NCI-H2227 (cell line): ENCODE measurements around the gene RIBC2.
"Not testable (repeated sequence)": the region's sequence is repeated elsewhere in the genome, so short reads cannot be mapped to it uniquely, and the experiment has no call there.

ENCODE experiments used
- DNase-seq: peaks from one replicate; lab custom pipeline; 2025; ENCODE audit not compliant: unreplicated experiment; lab: John Stamatoyannopoulos, UW

RIBC2 gene, protein sequence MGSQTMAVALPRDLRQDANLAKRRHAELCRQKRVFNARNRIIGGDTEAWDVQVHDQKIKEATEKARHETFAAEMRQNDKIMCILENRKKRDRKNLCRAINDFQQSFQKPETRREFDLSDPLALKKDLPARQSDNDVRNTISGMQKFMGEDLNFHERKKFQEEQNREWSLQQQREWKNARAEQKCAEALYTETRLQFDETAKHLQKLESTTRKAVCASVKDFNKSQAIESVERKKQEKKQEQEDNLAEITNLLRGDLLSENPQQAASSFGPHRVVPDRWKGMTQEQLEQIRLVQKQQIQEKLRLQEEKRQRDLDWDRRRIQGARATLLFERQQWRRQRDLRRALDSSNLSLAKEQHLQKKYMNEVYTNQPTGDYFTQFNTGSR

DNA sequence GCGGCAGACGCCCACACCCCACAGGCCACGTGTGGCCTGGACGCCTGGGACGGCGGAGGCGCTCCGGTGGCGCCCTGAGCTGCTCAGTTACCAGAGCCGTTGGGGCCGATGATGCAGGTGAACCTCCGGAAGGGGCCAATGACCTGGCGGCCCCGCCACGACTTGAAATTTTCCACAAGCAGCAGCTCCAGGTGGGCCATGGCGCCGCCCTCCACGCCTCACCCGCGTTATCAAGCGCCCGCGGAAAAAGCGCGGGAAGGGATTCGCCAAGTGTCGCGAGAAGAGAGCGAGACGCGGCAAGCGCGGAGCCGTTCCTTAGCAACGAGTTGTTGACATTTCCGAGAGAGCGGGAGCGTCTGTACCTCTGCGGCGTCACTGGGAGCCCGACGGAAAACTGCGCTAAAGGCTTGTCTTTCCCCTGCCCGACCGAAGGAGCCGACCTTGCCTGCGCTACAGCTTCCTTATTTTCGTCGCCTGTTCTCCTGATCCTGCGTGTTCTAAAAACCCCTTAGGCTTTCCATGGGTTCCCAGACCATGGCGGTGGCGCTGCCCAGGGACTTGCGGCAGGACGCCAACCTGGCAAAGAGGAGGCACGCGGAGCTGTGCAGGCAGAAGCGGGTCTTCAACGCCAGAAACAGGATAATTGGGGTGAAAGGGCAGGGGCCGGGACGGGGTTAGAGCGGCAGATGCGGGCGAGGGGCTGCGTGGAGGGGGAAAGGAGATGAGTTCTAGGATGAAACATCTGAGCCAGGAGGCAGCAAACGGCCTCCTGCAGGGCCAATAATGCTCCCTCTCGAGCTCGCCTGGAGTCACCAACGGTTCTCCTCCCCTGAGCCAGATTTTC is at the start of gene RIBC2, which contains the start of gene SMC1B:
RIBC2 (plus strand) TSS at position 326 of the 844 bp plus-strand sequence; CDS start at position 520, 194 bp downstream.
SMC1B (minus strand) TSS at position 232 of the 844 bp plus-strand sequence; CDS start at position 200, 32 bp downstream.
- DNase-seq = peak; percentile 97

DNA sequence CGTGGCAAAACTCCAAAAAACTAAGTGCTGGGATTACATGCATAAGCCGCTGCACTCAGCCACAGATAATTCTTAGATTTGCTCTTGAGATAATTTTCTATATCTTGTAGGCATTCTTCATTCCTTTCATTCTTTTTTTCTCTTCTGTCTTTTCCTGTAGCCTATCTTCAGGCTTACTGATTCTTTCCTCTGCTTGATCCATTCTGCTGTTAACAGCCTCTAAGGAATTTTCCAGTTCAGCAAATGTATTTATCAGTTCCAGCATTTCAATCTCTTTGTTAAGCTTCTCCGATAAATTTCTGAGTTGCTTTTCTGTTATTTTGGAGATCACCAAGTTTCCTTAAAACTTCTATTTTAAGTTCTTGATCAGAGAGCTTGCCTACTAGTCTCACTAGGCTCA is 46.8 kb upstream of the RIBC2 start:
- peak; percentile 1 for DNase-seq

DNA sequence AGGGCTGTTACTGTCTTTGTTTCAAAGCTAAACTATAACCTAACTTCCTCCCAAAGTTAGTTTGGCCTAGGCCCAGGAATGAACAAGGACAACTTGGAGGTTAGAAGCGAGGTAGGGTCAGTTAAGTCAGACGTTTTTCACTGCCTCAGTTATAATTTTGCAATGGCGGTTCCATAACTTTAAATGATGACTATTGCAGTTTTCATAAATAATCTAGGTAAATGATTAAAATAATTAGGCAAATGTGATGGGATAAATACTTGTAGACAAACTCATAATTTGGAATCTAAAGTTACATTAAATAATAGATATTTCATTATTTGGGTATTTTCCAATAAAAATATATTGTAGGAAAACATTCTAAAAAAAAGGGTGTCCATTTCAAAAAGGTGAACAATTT is 39.9 kb upstream of the RIBC2 start:
- not testable (repeated sequence) for DNase-seq

DNA sequence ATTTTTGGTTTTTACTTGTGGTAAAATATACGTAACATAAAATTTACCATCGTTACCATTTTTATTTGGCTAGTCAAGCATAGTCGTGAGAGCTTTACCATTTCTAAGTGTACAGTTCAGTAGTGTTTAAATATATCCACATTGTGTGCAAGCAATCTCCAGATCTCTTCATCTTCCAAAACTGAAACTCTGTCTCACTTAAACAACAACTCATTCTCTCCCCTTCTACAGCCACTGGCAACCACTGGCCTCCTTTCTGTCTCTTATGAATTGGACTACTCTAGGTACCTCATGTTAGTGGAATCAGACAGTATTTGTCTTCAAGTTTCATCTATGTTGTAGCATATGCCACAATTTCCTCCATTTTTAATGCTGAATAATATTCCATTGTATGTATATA is 37.5 kb upstream of the RIBC2 start:
- no peak for DNase-seq

DNA sequence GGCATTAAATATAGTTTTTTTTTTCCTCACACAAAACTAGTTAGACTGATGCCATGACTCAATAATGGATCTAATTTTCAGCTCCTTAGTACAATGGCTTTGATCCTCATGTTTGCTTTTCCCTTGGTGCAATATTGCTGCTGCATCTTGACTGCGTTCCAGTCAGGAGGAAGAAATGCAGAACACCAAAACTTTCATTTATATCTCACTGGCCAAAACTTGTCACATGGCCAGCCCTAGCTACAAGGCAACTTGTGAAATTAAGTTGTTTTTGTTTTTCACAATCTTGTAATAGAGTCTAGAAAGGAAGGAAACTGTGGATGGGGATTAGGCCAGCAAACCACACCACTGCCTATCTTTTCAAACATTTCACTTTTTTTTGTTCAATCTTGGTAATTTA is 36.8 kb upstream of the RIBC2 start:
- DNase-seq = no peak

DNA sequence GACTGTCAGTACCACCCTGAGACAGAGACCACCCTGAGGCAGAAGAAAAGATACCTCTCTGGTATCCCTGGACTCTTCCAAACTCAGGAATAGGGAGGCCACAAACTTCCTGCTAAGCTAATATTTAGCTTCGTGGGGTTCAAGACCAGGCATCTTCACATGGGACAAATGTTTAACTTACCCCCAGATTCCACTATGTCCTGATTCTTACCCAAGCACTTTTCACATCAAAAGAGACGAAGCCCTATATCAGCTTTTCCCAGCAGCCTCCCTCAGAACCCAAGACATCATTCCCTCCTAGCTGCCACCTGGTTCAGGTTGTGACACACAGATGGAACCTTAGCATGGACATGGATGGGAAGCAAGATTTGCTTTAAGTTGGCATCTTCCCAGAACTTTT is 32.1 kb upstream of the RIBC2 start:
- DNase-seq = no peak

DNA sequence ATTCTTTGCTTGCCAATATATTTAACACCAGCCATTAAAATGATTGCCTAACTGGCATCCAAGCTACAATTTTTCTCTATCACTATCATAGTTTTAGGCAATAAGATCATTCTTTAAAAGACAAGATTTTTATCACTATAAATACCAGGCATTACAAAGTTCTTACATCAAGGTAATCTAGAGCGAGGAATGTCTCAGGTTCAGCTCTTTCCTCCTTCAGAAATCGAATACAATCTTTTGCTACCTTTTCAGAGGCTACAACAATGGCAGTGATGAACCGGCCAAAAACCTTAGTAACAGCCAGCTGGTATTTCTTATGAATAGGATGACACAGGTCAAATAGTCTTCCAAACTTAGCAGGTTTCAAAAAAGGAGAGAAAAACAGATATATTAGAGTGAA is 23.9 kb upstream of the RIBC2 start:
- no peak for DNase-seq

DNA sequence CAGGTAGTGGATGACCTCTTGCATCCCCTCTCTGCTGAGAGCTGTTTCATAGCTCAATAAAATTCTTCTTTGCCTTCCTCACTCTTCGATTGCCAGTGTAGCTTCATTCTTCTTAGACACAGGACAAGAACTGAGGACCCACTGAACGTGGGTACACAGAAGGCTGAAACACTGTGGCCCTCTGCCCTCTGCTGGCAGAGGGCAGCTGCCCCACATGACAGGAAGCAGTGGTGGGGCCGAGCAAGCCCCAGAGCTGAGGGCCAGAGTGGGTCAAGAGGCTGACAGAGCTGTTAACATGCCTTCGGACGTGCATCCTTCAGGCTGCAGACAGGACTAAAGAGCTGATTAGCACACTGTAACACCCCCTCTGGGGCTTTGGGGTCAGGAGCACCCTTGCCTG is 15.7 kb upstream of the RIBC2 start:
- DNase-seq = no peak

DNA sequence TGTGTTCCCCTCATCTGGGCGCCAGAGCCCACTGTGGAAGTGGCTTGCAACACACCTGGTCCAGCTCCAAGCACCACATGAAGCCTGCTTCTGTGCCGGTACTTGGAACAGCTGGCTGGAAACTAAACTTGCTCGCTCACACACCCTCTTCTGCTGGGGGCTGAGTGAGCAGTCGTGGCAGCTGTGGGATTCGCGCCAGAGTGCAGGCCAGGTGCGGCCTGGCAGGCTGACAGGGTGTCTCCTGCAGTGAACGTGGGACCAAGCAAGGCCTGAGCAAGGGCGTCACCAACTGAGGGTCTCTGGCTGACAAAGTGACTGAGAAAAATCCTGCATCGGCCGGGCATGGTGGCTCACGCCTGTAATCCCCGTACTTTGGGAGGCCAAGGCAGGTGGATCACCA is 15.3 kb upstream of the RIBC2 start:
- no peak for DNase-seq

DNA sequence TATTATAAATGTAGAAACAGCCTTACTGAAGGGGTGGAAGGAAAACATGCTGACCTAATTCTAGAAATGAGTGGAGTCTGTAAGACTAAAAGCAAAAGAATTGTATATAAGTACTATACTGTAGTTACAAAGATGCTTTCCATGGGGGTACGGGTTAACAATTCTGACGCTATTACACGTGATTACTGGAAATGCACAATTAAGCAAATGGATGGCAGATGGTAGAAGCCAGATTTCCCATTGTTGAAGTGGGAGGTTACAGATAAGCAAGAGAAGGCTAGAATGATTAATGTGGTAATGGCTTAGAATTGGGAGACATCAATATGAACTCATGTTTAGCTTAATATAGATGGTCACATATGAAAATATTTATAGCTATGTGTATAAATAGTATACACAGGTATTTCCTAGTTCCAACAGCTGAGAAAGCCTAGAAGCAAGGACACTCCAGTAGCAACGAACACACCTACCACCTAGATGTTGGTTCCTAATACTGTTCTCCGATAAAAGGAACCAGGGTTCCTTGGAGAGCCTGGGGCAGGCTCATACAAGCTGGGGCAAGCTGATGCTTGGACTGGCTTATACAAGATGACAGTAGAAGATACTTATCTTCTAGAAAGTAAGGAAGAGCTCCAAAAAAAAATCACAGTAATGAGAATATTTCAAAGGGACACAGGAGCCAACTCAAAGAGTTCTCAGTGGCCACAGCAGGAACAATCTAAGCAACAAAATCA is 13.6 kb upstream of the RIBC2 start:
- DNase-seq = no peak

DNA sequence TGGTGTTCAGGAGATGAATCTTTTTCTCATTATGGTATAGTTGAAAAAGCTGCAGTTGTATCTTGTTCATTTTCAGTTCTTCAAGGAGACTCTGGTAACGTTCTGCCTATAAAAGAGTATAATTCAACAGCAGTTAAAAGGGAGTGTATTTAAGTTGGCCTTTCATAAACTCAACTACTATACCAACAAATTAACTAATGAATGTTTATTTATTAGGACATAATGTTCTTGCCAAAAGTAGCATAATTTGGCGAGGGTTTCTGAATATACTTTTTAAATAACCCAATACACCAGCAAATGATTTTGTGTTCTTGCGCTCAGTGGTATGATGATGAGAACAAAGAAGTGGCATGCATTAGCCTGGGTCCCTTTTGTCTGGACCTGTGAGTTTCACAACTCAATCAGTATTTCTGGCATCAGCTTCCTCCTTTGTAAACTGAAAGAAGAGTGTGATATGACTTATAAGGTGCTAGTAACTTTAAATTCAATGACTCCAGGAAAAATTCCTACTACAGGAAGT is 11.0 kb upstream of the RIBC2 start:
- no peak for DNase-seq

DNA sequence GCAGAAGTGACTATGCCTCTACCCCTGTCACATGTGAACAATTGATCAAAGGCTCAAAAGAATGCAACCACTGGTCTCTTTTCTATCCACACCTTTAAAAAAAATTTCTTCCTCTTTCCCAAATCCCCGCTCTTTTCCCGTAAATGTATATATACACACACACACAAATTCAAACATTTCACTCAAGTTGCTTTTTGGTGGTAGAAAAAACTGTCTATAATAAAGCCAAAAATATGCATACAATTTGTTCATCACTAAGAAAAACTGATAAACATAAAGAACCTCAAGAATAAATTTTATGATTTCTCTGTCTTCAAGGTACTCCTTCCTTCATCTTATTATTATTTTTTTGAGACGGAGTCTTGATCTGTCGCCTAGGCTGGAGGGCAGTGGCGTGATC is 5.7 kb upstream of the RIBC2 start:
- DNase-seq = no peak

DNA sequence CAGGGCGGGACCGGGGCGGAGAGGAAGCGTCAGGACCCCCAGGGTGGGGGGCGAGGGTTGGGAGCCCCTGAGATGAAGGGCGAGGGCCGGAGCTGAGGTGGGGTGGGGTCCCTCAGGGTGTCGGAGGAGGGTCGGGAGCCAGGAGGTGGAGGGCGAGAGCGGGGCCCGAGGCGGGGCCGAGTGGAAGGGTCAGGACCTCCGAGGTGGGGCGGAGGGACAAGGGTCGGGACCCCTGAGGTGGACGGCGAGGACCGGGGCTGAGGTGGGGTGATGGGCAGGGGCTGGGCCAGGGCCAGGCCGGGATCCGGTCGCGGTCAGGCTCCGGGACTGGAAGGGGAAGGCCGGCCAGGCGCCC is 503 bp upstream of the RIBC2 start:
- no peak for DNase-seq

DNA sequence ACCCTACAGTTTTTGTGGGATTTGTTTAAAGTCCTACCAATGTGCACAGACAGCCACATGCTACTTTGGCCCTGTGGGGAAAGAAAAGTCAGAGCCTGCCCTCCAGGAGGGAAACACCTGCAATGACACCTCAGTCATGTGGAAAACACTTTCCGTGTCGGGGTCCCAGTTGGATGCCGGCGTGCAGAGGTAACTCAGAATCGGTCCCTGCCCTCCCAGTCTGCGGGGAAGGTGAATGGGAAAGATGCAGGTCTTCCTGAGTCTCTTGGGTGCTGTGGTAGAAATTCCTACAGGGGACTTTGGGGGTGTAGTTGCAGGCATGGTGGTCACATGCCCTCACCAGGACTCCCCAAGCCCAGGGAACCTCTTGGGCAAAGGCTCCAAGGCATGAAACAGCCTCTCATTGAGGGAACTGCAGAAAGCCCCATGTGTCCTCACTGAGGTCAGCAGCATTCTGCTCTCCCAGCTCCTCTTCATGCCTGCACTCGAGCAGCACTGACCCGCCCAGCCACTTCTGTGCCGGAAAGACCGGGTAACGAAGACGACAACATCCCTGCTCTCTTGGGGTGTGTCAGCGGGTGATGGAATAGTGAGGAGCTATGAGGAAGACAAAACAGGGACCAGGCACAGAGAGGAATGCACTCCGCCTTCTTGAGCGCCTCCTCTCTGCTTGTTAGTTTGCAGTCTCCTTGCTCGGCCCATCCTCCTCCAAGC is 4.7 kb downstream of the RIBC2 start:
- DNase-seq = no peak

DNA sequence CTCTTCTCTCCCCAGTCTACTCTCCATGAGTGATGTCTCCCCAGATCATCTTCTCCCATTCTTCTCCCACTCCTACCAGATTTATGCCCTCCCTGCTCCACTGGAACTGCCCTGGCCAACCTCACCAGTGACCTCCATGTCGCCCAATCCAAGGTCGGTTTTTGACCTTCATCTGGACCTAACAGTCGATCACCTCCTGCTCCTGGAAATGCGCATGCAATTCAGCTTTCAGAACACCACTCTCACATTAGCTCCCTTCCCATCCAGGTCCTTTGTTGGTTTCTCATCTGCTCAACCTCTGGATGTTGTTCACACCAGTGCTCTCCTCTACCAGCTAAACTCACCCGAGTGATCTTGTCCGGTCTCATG is 5.3 kb downstream of the RIBC2 start:
- DNase-seq = no peak

DNA sequence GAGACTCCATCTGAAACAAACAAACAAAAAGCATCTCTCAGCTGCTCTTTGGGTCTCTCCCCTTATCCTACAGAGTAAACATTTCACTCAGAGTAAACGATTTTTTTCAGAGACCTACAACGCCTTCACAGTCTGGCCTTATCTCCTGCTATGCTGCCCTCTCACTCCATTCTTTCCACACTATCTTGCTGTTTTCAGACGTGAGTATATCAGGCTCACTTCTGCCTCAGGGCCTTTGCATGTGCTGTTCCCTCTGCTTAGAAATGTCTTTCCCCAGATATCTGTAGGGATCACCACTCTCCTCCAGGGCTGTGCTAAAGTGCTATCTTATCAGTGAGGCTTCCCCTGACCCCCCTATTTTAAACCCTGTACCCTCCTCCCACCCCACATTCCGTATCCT is 6.5 kb downstream of the RIBC2 start:
- DNase-seq = no peak

DNA sequence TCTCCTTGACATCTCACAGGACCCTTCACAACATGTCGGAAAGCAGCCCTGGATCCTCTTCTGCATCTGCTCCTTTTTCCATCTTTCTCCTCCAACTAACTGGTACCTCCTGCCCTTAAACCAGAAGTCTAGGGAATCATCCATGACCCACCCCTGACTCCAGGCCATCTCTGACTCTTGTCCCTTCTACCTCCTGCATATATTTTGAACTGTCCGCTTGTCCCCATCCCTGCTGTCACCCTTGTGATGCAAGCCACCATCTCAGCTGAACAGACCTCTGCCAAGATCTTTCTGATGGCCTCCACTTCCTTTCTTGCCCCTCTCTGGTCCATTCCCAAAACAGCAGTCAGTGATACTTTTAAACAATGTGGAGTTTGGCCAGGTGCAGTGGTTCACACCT is 7.0 kb downstream of the RIBC2 start:
- no peak for DNase-seq

DNA sequence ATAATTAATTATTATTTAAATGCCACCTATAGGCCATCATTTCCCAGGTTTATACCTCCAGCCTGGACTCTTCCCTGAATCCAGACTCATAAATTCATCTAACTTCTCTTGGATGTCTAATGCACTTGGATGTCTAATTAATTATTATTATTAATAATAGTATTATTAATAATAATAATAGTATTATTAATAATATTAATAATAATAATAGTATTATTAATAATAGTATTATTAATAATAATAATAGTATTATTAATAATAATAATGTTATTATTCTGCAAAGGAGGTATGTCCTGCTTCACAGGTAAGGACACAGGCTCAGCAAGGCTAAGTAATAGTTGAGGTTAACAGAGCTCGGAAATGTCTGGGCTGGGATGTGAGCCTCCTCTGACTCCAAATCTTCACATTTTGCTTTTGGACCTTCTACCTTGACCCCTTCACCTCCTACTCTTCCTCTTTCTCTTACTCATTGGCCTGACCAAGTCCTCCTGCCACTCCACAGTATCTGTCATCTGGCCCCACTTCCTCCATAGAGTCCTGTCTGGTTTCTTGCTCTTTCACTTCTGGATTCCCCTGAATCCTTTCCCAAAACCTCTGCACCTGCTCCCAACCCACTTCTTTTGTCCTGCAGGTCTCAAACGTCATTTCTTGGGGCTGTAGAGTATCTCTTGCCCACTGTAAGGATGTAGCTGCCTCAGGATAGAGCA is 8.0 kb downstream of the RIBC2 start:
- no peak for DNase-seq

DNA sequence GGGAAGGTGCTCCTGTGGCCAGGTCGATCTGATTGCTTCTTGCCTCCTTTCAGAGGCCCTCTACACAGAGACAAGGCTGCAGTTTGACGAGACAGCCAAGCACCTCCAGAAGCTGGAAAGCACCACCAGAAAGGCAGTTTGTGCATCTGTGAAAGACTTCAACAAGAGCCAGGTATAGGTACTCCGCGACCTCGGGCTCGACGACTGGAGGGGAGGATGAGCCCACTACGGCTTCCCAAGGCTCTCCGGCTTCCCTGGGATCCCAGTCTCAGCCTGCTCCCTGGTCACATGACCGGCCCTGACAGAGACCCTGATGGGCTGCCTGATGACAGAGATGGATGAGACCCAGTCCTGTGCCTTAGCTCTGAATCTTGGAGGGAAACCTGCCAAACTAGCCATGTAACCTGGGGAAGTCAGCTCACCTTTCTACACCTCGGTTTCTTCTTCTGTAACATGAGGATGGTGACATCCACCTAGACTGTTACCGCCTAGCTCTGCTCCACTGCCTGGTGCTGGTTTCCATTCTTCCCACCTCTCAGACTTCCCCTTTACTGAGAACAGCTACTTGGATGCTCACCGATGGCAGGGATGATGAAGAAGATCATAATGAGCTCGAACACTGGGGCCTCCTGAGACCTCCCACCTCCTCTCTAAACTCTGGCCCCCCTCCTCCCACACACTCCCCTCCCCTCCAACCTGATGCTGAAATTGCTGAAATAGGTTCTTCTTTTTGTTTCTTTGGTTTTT is 8.9 kb downstream of the RIBC2 start:
- DNase-seq = no peak
